NCI-H460 (cell line): ENCODE measurements around the gene TGFBR3. TPM values are rescaled to one million over a fixed set of nuclear protein-coding genes. Genes with fewer than 3 reads are reported as not detected.

ENCODE experiments used
- DNase-seq: peaks from one replicate; pipeline ENCODE4 v3.0.0-alpha.2; 2016; ENCODE audit warnings: low read depth; ENCODE audit errors: extremely low read depth
- total RNA-seq: library from RNA; depleted of rRNA; stranded (reverse); fragments of >200 nt; shearing (Covaris generic); gene quantifications from 2 replicates; pipeline ENCODE4 v1.2.3, GENCODE V29; 2014

The TGFBR3 gene
- total RNA-seq, 1 experiment from 2014 or later, result 11.3 TPM

DNA sequence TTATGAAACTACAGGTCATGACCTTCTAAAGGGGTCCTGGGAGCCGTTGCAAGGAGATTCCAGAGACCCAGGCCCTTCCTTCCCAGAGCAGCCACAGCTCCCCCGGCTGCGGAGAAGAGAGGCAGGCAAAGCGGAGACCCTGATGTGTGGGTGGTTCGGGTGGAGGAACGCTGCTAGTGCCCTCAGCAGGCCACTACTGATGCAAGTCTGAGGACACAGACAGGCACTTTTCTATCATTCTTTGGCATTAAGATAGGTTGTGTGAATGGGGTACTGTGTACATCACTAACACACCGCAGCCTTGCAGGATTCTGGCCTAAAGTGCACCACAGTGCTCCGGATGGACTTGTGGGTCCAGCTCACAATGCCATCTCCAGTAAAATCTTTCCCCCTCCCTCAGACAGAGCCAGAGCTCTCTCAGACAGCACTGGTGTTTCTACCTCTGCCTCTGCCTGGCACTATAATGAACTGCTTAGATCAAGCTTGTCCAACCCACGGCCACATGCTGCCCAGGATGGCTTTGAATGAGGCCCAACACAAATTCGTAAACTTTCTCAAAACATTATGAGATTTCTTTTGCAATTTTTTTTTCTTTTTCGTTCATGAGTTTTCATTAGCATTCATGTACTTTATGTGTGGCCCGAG lies 121.4 kb downstream of the TGFBR3 start:
- DNase-seq, result no peak

DNA sequence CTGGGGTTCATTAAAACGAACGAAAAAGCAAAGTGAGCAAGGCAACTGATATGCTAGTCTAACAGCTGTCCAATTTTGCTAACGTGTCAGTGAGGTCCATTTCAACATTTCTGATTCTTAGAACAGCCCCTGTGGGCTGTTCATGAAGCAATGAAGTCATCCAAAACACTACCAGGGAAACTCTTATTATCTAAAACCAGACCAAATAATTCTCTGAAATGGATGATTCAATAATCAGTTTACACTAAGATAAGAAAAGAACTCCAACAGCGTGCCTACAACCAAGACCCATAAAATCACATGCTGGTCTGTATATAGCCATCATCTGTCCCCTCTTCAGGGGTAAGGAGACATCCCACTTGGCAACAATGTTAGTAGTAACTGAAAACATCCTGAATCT lies 122.7 kb downstream of the TGFBR3 start:
- no peak for DNase-seq

DNA sequence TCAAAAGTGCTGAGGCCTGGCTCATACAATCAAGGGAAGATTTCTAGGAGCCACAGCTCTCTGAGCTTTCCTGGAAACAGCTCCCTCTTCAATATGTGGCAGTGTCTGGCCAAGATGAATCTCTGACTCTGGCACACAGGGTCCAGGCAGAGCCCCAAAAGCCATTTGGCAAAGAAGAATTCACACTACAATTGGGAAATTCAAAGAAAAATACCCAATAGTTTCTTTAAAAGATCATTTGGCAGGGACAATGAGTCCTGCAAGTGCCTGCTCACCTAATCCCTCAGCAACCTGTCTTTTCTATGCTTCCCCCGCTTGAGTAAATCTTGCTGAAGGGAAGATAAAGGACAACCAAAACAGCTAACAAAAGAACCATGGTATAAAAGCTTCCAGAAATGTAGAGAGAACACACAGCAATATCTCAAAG lies 124.6 kb downstream of the TGFBR3 start:
- no peak for DNase-seq

DNA sequence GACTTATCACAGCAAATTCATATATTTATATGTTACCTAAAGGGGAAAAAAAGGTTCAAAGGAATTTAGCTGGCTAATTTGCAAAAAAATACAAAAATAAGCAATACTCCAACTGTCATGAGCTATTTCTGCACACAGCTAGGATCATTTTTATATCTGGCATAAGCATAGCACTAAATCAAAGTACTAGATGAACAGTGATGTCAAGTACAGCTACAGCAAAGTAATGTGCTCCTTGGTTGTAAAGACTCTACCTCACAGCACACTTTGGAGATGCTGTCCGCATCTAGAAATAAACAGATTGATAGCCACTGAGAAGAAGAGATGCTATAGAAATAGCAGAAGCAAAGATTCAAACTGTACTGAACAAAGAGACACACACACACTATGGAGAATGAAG lies 125.4 kb downstream of the TGFBR3 start:
- no peak for DNase-seq

DNA sequence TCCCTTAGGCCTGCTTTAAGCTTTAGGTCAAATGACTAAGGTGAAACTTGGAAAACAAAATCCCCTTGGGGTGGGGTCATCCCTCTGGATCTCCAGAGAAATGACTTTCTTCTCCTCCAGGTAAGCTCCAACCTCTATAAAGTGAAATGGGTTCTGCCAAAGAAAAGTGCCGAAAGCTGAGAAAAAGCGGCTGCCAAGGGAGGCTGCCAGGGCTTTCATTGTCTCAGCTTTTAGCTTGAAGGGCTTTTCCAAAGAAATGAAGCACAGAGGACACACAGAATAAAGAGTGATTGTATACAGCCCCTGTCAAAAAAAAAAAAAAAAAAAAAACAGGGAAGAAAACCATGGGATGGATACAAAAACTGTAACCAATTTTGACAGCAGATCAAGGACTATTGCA lies 126.9 kb downstream of the TGFBR3 start:
- DNase-seq, result no peak

DNA sequence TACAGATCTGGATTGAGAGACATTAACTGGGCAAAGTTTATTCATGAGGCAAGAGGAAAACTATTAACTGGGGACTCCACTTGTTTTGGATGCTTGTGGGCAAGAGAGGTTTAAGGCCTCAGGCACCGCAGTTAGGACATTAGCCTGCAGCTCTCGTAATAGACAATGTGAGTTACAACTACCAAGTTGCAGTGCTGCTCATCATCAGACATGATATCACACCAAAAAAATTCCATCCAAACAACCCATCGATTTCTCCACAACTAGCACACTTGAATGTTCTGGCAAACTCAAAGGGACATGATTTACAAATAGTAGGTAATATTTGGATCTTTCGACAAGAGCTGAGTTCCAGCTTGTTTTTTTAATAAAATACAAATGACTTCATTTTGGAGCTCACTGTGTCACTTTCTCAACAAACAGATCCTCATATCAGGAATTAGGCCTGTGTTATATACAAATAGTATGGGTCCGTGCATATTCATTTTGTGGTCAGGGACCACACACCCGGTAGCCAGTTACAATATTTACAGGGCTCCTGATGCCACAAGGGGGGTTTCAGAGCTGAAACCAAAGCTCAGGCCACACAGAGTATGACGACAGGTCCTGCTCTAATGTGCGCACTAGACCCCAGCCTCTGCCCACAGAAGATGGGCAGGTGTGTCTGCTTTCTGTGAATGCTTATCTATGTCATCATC lies 128.0 kb downstream of the TGFBR3 start:
- DNase-seq, result no peak

DNA sequence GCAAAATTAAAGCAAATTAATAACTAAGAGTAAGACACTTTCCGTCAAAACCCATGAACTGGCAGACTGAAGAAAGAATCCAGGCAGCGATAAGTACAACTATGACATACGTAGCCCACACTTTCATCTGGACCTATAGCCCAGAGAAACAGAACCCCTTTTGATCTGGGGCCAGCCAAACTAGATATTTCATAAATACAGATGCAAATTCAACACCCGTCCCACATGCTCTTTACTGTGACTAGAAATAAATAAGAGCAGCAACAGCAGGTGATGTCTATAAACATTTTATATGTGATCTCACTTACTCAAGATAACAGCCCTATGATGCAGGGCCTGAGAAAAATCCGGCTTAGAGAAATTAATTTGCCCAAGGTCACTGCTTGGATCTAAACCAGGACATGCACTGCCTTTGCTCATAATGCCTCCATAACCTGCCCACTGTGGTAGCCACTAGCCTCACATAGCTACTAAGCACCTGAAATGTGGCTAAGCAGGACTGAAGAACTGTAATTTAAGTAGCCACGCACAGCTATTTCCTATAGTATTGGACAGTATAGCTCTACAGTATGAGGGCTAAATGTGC lies 130.2 kb downstream of the TGFBR3 start:
- no peak for DNase-seq

DNA sequence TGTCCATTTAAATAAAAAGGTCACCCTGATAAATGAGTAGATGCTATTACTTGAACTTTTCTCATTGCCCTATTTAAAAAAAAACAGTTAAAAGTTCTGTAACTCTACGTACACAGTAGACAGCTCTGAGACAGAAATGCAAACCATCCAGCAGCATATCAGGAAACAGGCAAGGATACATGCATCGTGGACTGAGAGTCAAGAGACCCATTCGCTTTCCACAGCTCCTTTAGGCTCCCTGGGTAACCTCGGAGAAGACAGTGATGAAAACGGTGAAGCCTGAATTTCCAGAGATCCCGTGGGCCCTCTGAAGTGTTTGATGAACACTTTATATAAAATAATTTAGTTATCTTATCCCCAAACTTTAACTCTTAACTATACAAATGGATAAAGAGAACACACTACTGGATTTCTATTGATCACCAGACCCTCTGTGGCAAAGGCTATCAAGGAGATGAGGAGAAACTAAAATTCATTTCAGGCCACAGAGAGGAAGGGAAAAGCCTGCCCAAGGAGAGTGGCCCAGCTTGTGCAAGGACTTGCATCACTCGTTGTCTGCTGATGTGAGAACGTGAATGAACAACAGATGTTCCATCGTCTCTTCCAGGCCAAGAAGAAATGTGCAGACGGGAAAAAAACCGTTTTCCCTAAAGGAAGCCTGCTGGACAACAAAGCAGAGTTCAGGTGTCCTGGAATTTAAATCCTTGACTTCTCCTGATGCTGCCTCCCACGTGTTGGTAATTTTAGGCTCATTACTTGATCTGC lies 131.0 kb downstream of the TGFBR3 start:
- DNase-seq, result no peak

DNA sequence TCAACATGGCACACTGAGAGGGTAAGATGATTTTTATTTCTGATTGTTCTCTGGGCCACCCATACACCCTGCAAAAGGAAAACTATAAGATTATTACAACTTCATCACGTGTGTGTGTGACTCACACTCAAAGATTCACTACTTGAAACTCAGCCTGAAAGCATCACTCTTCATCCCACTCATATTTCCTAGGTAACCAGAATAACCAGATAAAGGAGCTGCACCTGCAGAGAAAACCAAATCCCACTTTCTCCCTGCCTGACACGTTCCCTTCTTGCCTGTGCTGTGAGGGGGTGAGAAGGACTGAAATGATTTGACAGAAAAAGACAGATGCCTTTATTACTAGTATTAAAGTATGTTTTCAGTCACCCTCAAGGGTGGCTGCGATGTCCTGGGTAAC lies 131.6 kb downstream of the TGFBR3 start:
- DNase-seq, result no peak

DNA sequence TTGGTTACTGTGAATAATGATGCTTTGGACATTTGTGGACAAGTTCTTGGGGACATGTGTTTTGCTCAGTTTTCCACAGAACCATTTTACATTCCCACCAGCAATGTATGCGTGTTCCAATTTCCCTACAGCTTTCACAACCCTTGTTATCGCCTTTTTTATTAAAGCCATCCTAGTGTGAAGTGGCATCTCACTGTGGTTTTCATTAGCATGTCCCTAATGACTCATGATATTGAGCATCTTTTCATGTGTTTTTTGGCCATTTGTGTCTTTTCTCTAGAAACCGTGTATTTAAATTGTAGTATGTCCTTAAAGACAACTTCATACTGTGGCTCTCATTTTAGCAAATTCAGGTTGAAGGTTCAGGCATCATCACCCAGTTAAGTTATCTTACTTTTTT lies 132.1 kb downstream of the TGFBR3 start:
- no peak for DNase-seq

DNA sequence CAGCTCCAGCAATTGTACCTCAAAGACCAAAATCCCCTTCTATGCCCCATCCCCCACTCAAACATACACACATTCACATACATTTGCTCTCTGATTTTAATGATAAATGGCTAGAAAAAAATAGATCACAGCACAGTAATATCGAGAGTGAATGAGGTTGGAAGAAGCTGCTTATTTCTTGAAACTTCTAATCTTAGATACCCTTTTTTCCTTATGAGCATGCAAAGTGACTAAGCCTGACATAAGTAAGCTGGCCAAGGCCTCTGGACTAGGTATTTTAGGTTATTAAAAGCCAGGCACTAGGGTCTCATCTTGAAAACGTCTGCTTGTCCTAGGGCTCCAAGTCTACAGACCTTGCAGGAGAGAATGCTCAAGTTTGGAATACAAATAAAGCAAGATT lies 133.6 kb downstream of the TGFBR3 start:
- no peak for DNase-seq

DNA sequence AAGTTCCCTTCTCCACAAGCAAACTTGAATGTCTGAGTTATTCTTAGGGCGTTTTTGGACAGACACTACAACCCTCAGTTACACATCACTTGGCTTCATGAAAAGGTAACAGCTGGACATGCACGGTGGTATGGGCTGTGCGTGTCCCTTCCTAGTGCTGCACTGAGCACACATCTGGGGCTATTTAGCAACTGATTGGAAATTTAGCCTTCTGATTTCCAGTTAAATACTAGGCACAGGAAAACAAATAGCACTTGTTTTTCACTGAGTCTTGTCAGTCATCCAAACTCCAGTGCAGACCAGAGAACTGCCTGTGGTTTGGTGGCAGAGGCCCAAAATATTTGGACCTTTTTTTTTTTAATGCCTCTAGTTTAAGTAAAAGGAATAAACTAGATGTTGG lies 134.7 kb downstream of the TGFBR3 start:
- DNase-seq, result no peak

DNA sequence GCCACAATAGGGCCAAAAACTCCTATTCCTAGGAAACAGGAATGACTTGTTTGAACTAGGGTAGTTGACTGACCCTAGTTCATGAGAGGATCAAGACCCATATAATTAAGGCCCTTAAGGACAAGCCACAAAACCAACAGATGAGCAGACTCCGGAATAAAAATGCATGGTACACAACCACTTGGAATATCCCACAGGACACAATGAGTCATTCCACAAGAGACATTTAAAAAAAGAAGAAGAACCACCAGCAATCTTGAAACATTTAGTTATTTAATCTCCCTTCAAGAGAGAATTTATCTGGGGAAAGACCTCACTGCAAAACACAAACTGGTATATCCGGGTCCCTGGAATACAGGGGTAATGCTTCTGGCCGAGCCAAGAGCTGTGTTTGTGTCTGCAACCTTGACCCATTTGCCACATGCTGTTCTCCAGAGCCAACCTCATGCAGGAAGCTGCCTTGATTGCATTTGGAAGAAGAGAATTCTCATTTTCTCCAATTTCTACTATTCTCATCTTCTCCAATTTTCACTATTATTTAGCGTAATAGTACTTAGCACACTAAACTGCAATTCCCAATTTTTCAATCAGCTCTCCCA lies 135.5 kb downstream of the TGFBR3 start:
- DNase-seq, result no peak

DNA sequence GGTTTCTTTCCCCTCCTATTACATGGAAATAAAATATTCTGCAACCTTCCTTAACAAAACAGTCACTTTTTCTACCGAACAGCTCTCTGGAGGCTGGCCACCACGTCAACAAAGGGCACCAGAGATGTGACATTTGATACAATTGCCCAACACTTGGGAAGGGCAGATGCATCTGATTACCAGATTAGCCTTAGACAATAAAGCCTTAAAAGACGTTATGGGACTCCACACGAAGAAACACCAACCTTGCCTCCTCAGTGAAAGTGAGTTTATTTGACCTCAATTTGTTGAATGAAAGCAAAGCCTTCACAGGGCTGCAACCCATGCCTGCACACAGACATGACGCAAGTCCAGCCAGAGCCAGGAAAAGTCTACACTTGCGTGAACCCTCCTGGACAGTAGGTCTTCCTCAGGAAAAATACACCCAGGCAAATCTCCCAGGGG lies 136.1 kb downstream of the TGFBR3 start:
- DNase-seq, result no peak

DNA sequence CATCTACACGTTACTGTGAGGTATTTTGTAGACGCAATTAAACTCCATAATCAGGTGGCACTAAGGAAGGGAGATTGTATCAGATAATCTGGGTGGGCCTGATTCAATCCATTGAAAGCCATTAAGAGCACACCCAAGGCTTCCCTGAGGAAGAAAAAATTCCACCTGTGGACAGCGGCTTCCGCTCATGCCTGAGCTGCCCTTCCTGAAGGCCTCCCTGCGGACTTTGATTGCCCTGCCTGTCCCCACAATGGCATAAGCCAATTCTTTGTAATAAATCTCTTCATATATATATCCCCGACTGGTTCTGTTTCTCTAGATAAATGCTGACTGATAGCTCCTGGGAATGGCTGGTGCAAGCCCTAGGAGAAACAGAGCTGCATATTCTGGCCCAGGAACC lies 138.3 kb downstream of the TGFBR3 start:
- no peak for DNase-seq

DNA sequence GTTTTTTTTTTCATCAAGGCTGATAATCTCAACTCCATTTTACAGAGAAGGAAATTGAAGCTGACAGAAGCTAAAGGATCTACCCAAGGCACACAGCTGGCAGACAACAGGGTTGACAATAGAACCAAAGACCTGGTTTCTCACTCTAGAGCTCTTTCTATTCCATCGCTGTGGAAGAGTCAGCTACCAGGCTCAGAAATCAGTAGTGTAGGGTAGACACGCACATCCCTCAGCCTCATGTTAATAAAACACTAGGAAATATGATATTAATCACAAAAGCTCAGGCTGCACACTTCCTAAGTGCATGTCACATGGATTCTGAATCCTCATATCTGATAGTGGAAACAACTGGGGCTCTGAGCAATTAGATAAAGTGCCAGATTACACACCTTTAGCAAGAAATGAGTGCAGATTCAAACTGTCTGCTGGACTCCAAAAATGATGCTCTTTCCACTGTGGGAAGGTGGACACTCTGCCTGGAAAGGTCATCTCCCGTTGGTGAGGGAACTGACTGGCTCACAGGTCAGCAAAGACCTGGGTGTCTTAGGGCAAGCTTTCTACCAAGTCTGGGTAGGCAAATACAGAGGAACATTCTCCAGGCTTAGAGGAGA lies 139.1 kb downstream of the TGFBR3 start:
- DNase-seq, result no peak

DNA sequence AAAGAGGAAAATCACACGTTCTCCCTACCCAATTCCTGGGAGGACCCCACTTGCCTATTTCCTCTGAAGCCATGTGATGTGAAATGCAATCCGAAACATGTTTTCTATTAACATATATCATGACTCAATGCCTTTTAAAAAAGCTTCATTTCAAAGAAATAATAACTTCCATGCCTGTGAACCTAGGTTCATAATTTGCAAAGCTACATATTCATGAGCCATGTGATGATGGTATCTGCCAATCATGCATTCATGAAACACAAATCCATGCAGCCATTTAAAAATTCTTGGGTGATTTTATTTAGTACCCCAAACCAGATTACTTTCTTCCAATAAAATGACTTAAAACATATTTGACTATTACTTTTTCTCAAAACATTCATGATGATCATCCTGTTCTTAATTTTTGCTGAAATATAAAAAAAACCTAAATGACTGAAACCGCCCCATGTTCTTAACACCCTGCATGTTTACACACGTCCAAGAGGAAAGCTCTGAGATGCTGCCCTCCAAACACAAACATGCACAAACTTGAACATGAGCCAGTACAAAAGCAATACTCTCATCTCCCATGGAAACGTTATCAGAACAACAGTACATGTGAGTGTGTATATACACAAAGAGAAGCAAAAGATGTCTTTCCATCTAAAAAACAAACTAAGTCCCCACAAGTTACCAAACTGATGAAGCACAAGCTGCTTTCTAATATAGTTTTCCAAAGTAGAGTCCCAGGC lies 140.1 kb downstream of the TGFBR3 start:
- DNase-seq, result no peak

DNA sequence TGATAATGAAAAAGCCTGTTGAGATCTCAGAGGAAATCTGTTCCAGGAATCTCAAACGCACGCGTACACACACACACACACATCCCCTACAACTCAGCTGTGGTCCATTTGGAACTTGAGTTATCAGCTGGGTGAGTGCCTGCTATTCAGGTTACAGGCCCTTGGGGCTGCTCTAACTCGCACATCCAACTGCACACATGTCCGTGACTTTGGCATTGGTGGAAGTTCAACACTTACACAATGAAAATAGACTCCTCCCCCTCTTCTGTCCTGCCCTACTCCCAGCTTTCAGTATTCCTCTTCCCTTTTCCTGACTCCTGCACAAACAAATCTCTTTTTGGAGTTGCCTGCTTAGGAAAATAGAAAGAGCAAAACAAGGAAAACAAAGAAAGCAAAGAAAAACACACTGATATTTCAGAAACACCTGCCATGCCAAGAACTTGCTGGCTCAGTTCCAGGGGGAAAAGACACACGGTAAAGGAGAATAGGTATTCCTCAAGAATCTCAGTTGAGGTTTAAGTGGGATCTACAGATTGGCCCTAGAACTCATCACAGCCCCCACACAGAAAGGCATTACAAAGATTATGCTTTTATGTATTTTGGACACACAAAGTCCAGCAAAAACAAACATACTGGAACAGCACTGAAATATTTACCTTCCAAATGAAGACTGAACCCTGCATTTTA lies 140.9 kb downstream of the TGFBR3 start:
- no peak for DNase-seq

DNA sequence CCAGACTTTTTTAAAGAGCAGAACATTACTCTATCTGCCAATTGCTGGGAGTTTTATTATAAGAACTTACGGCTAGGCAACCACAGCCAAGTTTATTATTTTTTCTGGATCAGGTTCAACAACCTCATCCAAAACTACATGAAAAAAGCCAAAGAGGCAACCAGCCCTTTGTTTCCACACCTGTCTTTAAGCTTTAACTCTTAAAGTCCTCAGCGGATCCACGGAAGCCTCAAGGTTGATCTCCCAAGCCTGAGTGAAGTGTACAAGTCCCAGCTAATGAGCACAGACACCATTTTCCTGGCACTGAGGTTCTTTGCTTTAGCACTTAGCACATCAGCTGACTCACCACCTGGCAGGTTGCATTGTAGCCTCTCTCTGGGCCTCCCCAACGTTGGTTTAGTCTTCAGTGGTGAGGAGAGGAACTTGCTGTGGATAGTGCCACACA lies 143.1 kb downstream of the TGFBR3 start:
- no peak for DNase-seq
